ENCODE data around the gene SPATA31C1. TPM values are rescaled to one million over a fixed set of nuclear protein-coding genes. Genes with fewer than 3 reads are reported as not detected.

The SPATA31C1 gene
- total and polyA plus RNA-seq, 2 donors (not counting 3 experiments of a cell fraction or from before 2014, with no cell fraction given) = not detected

DNA sequence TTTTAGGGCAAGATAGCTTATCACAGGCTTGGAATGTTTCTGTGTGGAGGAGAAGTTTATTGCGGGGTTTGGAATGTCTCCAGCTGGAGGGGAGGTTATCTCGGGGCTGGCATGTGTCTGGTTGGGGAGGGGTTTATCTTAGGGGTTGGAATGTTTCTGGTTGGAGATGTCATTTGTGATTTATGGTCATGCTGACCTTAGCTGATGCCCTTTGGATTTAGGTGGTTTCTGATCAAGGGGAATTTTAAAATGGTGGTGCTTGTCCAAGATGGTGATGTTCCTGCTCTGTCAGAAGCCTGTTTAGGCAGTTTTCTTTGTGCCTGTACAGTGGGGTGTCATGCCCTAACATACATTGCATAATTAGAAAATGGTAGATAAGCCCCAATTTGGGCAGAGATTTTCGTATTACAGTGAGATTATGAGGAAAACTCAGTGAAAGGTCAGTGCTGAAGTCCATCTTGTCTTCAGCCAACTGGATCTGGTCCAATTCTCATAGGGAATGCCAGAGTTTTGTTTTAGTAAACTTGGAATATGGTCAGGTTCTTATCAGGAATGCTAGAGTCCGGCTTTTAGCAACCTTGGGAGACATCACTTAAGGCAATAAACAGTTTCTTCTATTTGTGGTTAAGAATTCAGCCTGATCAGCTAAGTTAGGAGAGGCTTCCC lies 42.3 kb downstream of the SPATA31C1 start:
- no peak overlapping the region for H3K9ac ChIP-seq (replicated peaks; ENCODE audit: extremely low read depth, insufficient read depth, low read length)
- FAIRE-seq (no peak), DNase-seq (ENCODE audit: low read depth, low spot score) (no peak)
- no TSS peak for BruUV-seq (replicated peaks)
- no peaks in the 10 kb centered on the region for H3K9me3 ChIP-seq (replicated peaks; ENCODE audit: control insufficient read depth, insufficient read depth, low read length)
- H3K4me2 ChIP-seq (ENCODE audit: insufficient read depth, low read length) = no peak overlapping the region
- H4K20me1 ChIP-seq (replicated peaks; ENCODE audit: control insufficient read depth, extremely low read depth, insufficient read depth, low read length) = no peaks in the 10 kb centered on the region
- dilution Hi-C loops (cut with MboI; ENCODE audit: extremely low pct_ligation_motif_present, low sequenced_read_pairs) (no loop called here), intact Hi-C loops (cut with micrococcal nuclease) (no loop called here)
- ChIA-PET POLR2A (no interaction called here), CTCF (interaction anchor here (0.7 kb wide), 1 partner anchor 9 kb away, joined by 3 read pairs; no protein-coding TSS in a partner anchor)
- peaks cover 0 to 2% of the 10 kb centered on the region in 2 experiments for H3K27me3 ChIP-seq (ENCODE audit: control insufficient read depth in 2 of 2, insufficient read depth in 2 of 2, low read length in 2 of 2)
- no peak overlapping the region for H3K27ac ChIP-seq (ENCODE audit: insufficient read depth, low read depth, low read length)
- no peaks in the 10 kb centered on the region for H3K79me2 ChIP-seq (ENCODE audit: control insufficient read depth, insufficient read depth, low read length)
- H3K36me3 ChIP-seq (ENCODE audit: control insufficient read depth in 2 of 2, extremely low read depth in 1 of 2, insufficient read depth in 2 of 2, low read length in 2 of 2) = no peaks in the 10 kb centered on the region
- no peak for TF ChIP-seq JUN (IDR thresholded peaks at IDR 0.05; ENCODE audit: borderline replicate concordance, insufficient read depth, insufficient read length, low read depth)
- no peak overlapping the region for H2AFZ ChIP-seq (ENCODE audit: low read depth, low read length)
- H3K4me3 ChIP-seq (replicated peaks in 1 of 3; ENCODE audit: insufficient read depth in 1 of 3, low read depth in 1 of 3, low read length in 3 of 3) = no peak overlapping the region
- H3K9me1 ChIP-seq (replicated peaks; ENCODE audit: control insufficient read depth, extremely low read depth, insufficient read depth, low read length) = no peaks in the 10 kb centered on the region
- H3K4me1 ChIP-seq (ENCODE audit: control insufficient read depth, extremely low read depth, insufficient read depth, low read length) = no peaks in the 10 kb centered on the region

DNA sequence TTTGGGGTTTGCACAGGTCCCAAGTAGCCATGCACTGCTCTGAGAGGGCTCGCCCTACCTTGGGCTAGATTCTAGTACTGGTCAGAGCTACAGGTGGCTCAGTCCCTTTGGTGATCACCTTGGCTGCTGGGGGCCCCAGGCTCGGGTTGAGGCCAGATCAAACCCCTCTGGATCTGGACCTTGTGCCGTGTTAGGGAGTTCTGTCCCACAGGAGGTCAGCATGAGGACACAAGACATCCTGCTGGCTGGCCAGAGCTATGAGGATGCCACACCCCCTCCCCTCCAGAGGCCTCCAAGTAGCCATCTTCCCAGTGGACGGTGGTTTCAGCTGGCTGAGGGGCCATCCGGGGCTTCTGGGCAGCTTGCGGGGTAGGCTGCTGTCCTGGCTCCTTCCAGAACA lies 46.0 kb downstream of the SPATA31C1 start:
- no peak for FAIRE-seq
- no TSS peak for BruUV-seq (replicated peaks)
- dilution Hi-C loops (cut with MboI; ENCODE audit: extremely low pct_ligation_motif_present, low sequenced_read_pairs) = no loop called here
- no peak for TF ChIP-seq GATA2 (IDR thresholded peaks at IDR 0.05; ENCODE audit: insufficient read depth, insufficient read length, low read depth, low read length)
- TF ChIP-seq POLR2AphosphoS5 (IDR thresholded peaks at IDR 0.05; ENCODE audit: insufficient read depth, low read depth, low read length) = no peak
- no peak for TF ChIP-seq MYC (IDR thresholded peaks at IDR 0.05; ENCODE audit: low read depth, low read length)
- TF ChIP-seq POLR2A (IDR thresholded peaks at IDR 0.05; ENCODE audit: low read depth, low read length) = no peak
- TF ChIP-seq, protein P1, sequence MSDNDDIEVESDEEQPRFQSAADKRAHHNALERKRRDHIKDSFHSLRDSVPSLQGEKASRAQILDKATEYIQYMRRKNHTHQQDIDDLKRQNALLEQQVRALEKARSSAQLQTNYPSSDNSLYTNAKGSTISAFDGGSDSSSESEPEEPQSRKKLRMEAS (IDR thresholded peaks at IDR 0.05; ENCODE audit: insufficient read depth, insufficient read length) = no peak
- TF ChIP-seq, protein P2, sequence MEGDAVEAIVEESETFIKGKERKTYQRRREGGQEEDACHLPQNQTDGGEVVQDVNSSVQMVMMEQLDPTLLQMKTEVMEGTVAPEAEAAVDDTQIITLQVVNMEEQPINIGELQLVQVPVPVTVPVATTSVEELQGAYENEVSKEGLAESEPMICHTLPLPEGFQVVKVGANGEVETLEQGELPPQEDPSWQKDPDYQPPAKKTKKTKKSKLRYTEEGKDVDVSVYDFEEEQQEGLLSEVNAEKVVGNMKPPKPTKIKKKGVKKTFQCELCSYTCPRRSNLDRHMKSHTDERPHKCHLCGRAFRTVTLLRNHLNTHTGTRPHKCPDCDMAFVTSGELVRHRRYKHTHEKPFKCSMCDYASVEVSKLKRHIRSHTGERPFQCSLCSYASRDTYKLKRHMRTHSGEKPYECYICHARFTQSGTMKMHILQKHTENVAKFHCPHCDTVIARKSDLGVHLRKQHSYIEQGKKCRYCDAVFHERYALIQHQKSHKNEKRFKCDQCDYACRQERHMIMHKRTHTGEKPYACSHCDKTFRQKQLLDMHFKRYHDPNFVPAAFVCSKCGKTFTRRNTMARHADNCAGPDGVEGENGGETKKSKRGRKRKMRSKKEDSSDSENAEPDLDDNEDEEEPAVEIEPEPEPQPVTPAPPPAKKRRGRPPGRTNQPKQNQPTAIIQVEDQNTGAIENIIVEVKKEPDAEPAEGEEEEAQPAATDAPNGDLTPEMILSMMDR (IDR thresholded peaks at IDR 0.05; ENCODE audit: extremely low read depth in 1 of 2, insufficient read depth in 1 of 2, low read depth in 1 of 2, low read length in 2 of 2) = no peak
- no peak for TF ChIP-seq FOS (IDR thresholded peaks at IDR 0.05; ENCODE audit: borderline replicate concordance, insufficient read depth, low read length)
- TF ChIP-seq JUN (IDR thresholded peaks at IDR 0.05; ENCODE audit: borderline replicate concordance, insufficient read depth, insufficient read length, low read depth) = no peak
- no peak for TF ChIP-seq EZH2 (IDR thresholded peaks at IDR 0.05; ENCODE audit: borderline replicate concordance, low read depth, low read length, severe bottlenecking)
- no peak for DNase-seq (ENCODE audit: low read depth, low spot score)
- intact Hi-C loops (cut with micrococcal nuclease) = no loop called here
- H2AFZ ChIP-seq (ENCODE audit: low read depth, low read length) = no peak overlapping the region
- H3K9me3 ChIP-seq (replicated peaks; ENCODE audit: control insufficient read depth, insufficient read depth, low read length) = no peaks in the 10 kb centered on the region
- no peaks in the 10 kb centered on the region for H3K9me1 ChIP-seq (replicated peaks; ENCODE audit: control insufficient read depth, extremely low read depth, insufficient read depth, low read length)
- POLR2A ChIA-PET = no interaction called here
- H4K20me1 ChIP-seq (replicated peaks; ENCODE audit: control insufficient read depth, extremely low read depth, insufficient read depth, low read length) = no peaks in the 10 kb centered on the region
- H3K27ac ChIP-seq (ENCODE audit: insufficient read depth, low read depth, low read length) = no peak overlapping the region
- H3K27me3 ChIP-seq (ENCODE audit: control insufficient read depth in 2 of 2, insufficient read depth in 2 of 2, low read length in 2 of 2) = peaks cover 0 to 2% of the 10 kb centered on the region in 2 experiments
- CTCF ChIA-PET = interaction anchor here (1.4 kb wide), 1 partner anchor 25 kb away, joined by 3 read pairs; no protein-coding TSS in a partner anchor
- no peaks in the 10 kb centered on the region for H3K79me2 ChIP-seq (ENCODE audit: control insufficient read depth, insufficient read depth, low read length)
- H3K4me3 ChIP-seq (replicated peaks in 1 of 3; ENCODE audit: insufficient read depth in 1 of 3, low read depth in 1 of 3, low read length in 3 of 3) = no peak overlapping the region
- H3K9ac ChIP-seq (replicated peaks; ENCODE audit: extremely low read depth, insufficient read depth, low read length) = no peak overlapping the region
- H3K4me2 ChIP-seq (ENCODE audit: insufficient read depth, low read length) = no peak overlapping the region
- H3K4me1 ChIP-seq (ENCODE audit: control insufficient read depth, extremely low read depth, insufficient read depth, low read length) = no peaks in the 10 kb centered on the region
- no peaks in the 10 kb centered on the region for H3K36me3 ChIP-seq (ENCODE audit: control insufficient read depth in 2 of 2, extremely low read depth in 1 of 2, insufficient read depth in 2 of 2, low read length in 2 of 2)
